Keratinocyte (primary cell): ENCODE measurements around the gene GDPD5. TPM values are rescaled to one million over a fixed set of nuclear protein-coding genes. Genes with fewer than 3 reads are reported as not detected.
A peak's percentile ranks its signal among the peaks of the same experiment; 100 is the strongest.

Experiments
- DNase-seq: peaks from one replicate; pipeline ENCODE4 v3.0.0-alpha.2; 2011; ENCODE audit warnings: low read depth, missing footprints, low spot score
- FAIRE-seq: peaks from 2 replicates; lab custom pipeline; 2011; peaks lifted over from hg19 to GRCh38; lab: Jason Lieb, UNC
- H2AFZ ChIP-seq: 2 replicates; pipeline ENCODE4 v1.6.0; 2012; ENCODE audit warnings: low read length, control low read depth, inconsistent platforms; ENCODE audit not compliant: control insufficient read depth
- H3K27ac ChIP-seq: 2 replicates; pipeline ENCODE4 v1.5.1; 2011; ENCODE audit warnings: low read length; ENCODE audit not compliant: control insufficient read depth, insufficient read depth
- H3K27me3 ChIP-seq: 3 replicates; pipeline ENCODE4 v1.6.0; 2011; ENCODE audit warnings: low read length; ENCODE audit not compliant: control insufficient read depth, insufficient read depth; ENCODE audit errors: extremely low read depth
- H3K36me3 ChIP-seq, 2 experiments: 2 replicates in 1 of 2; 3 replicates in 1 of 2; pipeline ENCODE4 v1.5.1; 2011; ENCODE audit warnings: low read length in 2 of 2, mild to moderate bottlenecking in 1 of 2; ENCODE audit not compliant: control insufficient read depth in 2 of 2, insufficient read depth in 2 of 2; ENCODE audit errors: extremely low read depth in 1 of 2
- H3K4me1 ChIP-seq: 3 replicates; pipeline ENCODE4 v1.5.1; 2011; ENCODE audit warnings: low read length; ENCODE audit not compliant: control insufficient read depth, insufficient read depth; ENCODE audit errors: extremely low read depth
- H3K4me2 ChIP-seq: 3 replicates; pipeline ENCODE4 v1.6.0; 2011; ENCODE audit warnings: low read depth, low read length; ENCODE audit not compliant: control insufficient read depth, insufficient read depth; ENCODE audit errors: extremely low read depth
- H3K4me3 ChIP-seq, 3 experiments: fragments of 200-600 bp in 1 of 3; sonication (generic) in 1 of 3; 2 replicates in 2 of 3; 3 replicates in 1 of 3; pipeline ENCODE4 v1.5.1; 2011 to 2016; ENCODE audit warnings: low read length in 3 of 3, mild to moderate bottlenecking in 3 of 3, control low read depth in 2 of 3, inconsistent platforms in 1 of 3, low read depth in 1 of 3, mixed read lengths in 1 of 3, mixed run types in 1 of 3, moderate library complexity in 1 of 3; ENCODE audit not compliant: control insufficient read depth in 2 of 3, insufficient read depth in 2 of 3; ENCODE audit errors: extremely low read depth in 1 of 3
- H3K79me2 ChIP-seq: 2 replicates; pipeline ENCODE4 v1.6.0; 2012; ENCODE audit warnings: low read length; ENCODE audit not compliant: control insufficient read depth, insufficient read depth
- H3K9ac ChIP-seq: 3 replicates; pipeline ENCODE4 v1.6.0; 2011; ENCODE audit warnings: low read length; ENCODE audit not compliant: control insufficient read depth, insufficient read depth; ENCODE audit errors: extremely low read depth
- H3K9me1 ChIP-seq: 3 replicates; pipeline ENCODE4 v1.6.0; 2011; ENCODE audit warnings: low read length; ENCODE audit not compliant: control insufficient read depth, insufficient read depth; ENCODE audit errors: extremely low read depth
- H3K9me3 ChIP-seq: 2 replicates; pipeline ENCODE4 v1.5.1; 2012; ENCODE audit warnings: low read depth, low read length; ENCODE audit not compliant: control insufficient read depth
- H4K20me1 ChIP-seq: 3 replicates; pipeline ENCODE4 v1.6.0; 2011; ENCODE audit warnings: low read length; ENCODE audit not compliant: control insufficient read depth, insufficient read depth; ENCODE audit errors: extremely low read depth
- CTCF ChIP-seq, 3 experiments: IDR thresholded peaks in 1 of 3; conservative IDR thresholded peaks in 1 of 3; optimal IDR thresholded peaks in 1 of 3; 2 replicates in 2 of 3; 3 replicates in 1 of 3; pipeline versions ENCODE3 to v1.5.1; 2011; ENCODE audit warnings: low read length in 3 of 3, mild to moderate bottlenecking in 3 of 3, moderate library complexity in 2 of 3, control low read depth in 1 of 3, inconsistent platforms in 1 of 3; ENCODE audit not compliant: insufficient read depth in 2 of 3; ENCODE audit errors: extremely low read depth in 1 of 3
- EZH2 ChIP-seq: IDR thresholded peaks from one replicate; pipeline ENCODE4 v1.6.1; 2012; ENCODE audit warnings: inconsistent platforms, mild to moderate bottlenecking, low read length, moderate library complexity
- dilution Hi-C: fragments of 300-500 bp; cut with MboI; formaldehyde crosslinking; loops from one replicate; pipeline ENCODE4 v1.7.0; 2020; ENCODE audit warnings: low sequenced_read_pairs; ENCODE audit not compliant: extremely low pct_ligation_motif_present
- polyA plus RNA-seq, 5 experiments: library from polyadenylated mRNA; depleted of rRNA in 3 of 5; stranded (reverse) in 3 of 5; stranded (forward) in 1 of 5; unstranded in 1 of 5; fragments of >200 nt; gene quantifications; 1 replicate in 1 of 5; 2 replicates in 3 of 5; 3 replicates in 1 of 5; pipeline versions ENCODE4 v1.2.1 to v1.2.3, GENCODE V29; 2011 to 2012; ENCODE audit warnings: missing spikeins in 2 of 5, low read depth in 1 of 5, low replicate concordance in 1 of 5

Gene GDPD5
- polyA plus RNA-seq, 1 donor (not counting 4 experiments of a cell fraction or from before 2014, with no cell fraction given): 2.1 TPM

- peak; percentile 57 to 78 (median 77) for TF ChIP-seq CTCF (optimal IDR thresholded peaks at IDR 0.05 in 1 of 3, IDR thresholded peaks at IDR 0.05 in 1 of 3, conservative IDR thresholded peaks at IDR 0.05 in 1 of 3; ENCODE audit: extremely low read depth in 1 of 3, insufficient read depth in 2 of 3, low read length in 3 of 3)
- TF ChIP-seq EZH2: no peak
- no peak overlapping the region for H3K9ac ChIP-seq
- no peaks in the 10 kb centered on the region for H3K36me3 ChIP-seq
- DNase-seq (no peak), FAIRE-seq (no peak)
- no peaks in the 10 kb centered on the region for H3K4me1 ChIP-seq
- no peak overlapping the region for H3K4me3 ChIP-seq
- H3K79me2 ChIP-seq: no peaks in the 10 kb centered on the region
- H2AFZ ChIP-seq: no peak overlapping the region
- H3K9me1 ChIP-seq: no peaks in the 10 kb centered on the region
- dilution Hi-C loops: no loop called here
- no peaks in the 10 kb centered on the region for H3K9me3 ChIP-seq
- no peaks in the 10 kb centered on the region for H4K20me1 ChIP-seq
- H3K4me2 ChIP-seq: no peak overlapping the region
- peaks cover 22% of the 10 kb centered on the region for H3K27me3 ChIP-seq
- H3K27ac ChIP-seq: no peak overlapping the region
Observed at GRCh38 chr11:75450826-75451821, 74.6 kb downstream of the GDPD5 start.

GRCh38 chr11:75450236-75450635 lies 75.5 kb downstream of the GDPD5 start:
- DNase-seq (no peak), FAIRE-seq (no peak)
- Histone ChIP-seq H3K27ac (no peak overlapping the region), H3K36me3 (no peaks in the 10 kb centered on the region), H3K9me3 (no peaks in the 10 kb centered on the region), H3K4me2 (no peak overlapping the region), H3K4me1 (no peaks in the 10 kb centered on the region), H3K79me2 (no peaks in the 10 kb centered on the region), H3K27me3 (peaks cover 22% of the 10 kb centered on the region), H2AFZ (no peak overlapping the region), H3K9me1 (no peaks in the 10 kb centered on the region), H3K9ac (no peak overlapping the region), H4K20me1 (no peaks in the 10 kb centered on the region), H3K4me3 (no peak overlapping the region)
- dilution Hi-C loops: no loop called here
- no peak for TF ChIP-seq CTCF (optimal IDR thresholded peaks at IDR 0.05 in 1 of 3, IDR thresholded peaks at IDR 0.05 in 1 of 3, conservative IDR thresholded peaks at IDR 0.05 in 1 of 3; ENCODE audit: extremely low read depth in 1 of 3, insufficient read depth in 2 of 3, low read length in 3 of 3)
- TF ChIP-seq EZH2: no peak
